OCI-LY3 (cell line): ENCODE results near the gene NTNG2.

Experiments
- H2AFZ ChIP-seq: fragments of 200-600, 300-600 bp; shearing (Covaris generic); 2 replicates; pipeline ENCODE4 v1.6.0; 2014; ENCODE audit warnings: antibody characterized with exemption, low read depth, low read length
- H3K27ac ChIP-seq: fragments of 200-600, 300-600 bp; sonication (generic); 2 replicates; pipeline ENCODE4 v1.5.1; 2014; ENCODE audit warnings: mild to moderate bottlenecking, low read length, moderate library complexity, mixed read lengths
- H3K27me3 ChIP-seq: fragments of 200-600, 300-600 bp; sonication (generic); 2 replicates; pipeline ENCODE4 v1.6.1; 2014; ENCODE audit warnings: low read depth, low read length, mixed read lengths
- H3K36me3 ChIP-seq: fragments of 200-600, 300-600 bp; sonication (generic); replicated peaks from 2 replicates; pipeline ENCODE3; 2014; ENCODE audit warnings: low read depth, low read length, mixed read lengths
- H3K4me1 ChIP-seq: fragments of 300-600, 200-600 bp; sonication (generic); 2 replicates; pipeline ENCODE4 v1.6.1; 2014; ENCODE audit warnings: low read length, mixed read lengths
- H3K4me2 ChIP-seq: fragments of 200-600, 300-600 bp; sonication (generic); 2 replicates; pipeline ENCODE4 v1.6.1; 2014; ENCODE audit warnings: low read length, mixed read lengths
- H3K4me3 ChIP-seq: fragments of 300-600, 200-600 bp; sonication (generic); 2 replicates; pipeline ENCODE4 v1.5.1; 2014; ENCODE audit warnings: antibody characterized with exemption, mild to moderate bottlenecking, low read length, moderate library complexity
- H3K79me2 ChIP-seq: fragments of 300-600, 200-600 bp; shearing (Covaris generic); 2 replicates; pipeline ENCODE4 v1.6.1; 2014; ENCODE audit warnings: mild to moderate bottlenecking, low read length, mixed read lengths
- H3K9ac ChIP-seq: fragments of 300-600, 200-600 bp; shearing (Covaris generic); 2 replicates; pipeline ENCODE4 v1.6.0; 2014; ENCODE audit warnings: mild to moderate bottlenecking, low read length, moderate library complexity
- H3K9me3 ChIP-seq: fragments of 200-600, 300-600 bp; shearing (Covaris generic); 2 replicates; pipeline ENCODE4 v1.6.1; 2014; ENCODE audit warnings: low read length, mixed read lengths; ENCODE audit not compliant: insufficient read depth
- H4K20me1 ChIP-seq: fragments of 200-600, 300-600 bp; sonication (generic); 2 replicates; pipeline ENCODE4 v1.6.1; 2016; ENCODE audit warnings: low read length, mixed read lengths; ENCODE audit not compliant: insufficient read depth
- CTCF ChIP-seq: fragments of 200-600, 300-600 bp; sonication (generic); IDR thresholded peaks from 2 replicates; pipeline ENCODE4 v1.5.1; 2014; ENCODE audit warnings: antibody characterized with exemption, low read length, low read depth
- EZH2phosphoT487 ChIP-seq: fragments of 200-600 bp; shearing (Covaris generic); IDR thresholded peaks from 2 replicates; pipeline ENCODE4 v1.6.1; 2018; ENCODE audit warnings: antibody characterized with exemption, mixed run types, low read depth

Gene NTNG2

GRCh38 chr9:132214027-132214622 is 52.3 kb downstream of the NTNG2 start:
- H3K4me3 ChIP-seq, result no peak overlapping the region
- H3K4me2 ChIP-seq, result no peak overlapping the region
- H2AFZ ChIP-seq, result no peak overlapping the region
- H3K9me3 ChIP-seq, result no peaks in the 10 kb centered on the region
- TF ChIP-seq EZH2phosphoT487, result no peak
- no peak for TF ChIP-seq CTCF
- H3K79me2 ChIP-seq, result no peaks in the 10 kb centered on the region
- H3K4me1 ChIP-seq, result no peaks in the 10 kb centered on the region
- no peak overlapping the region for H3K27ac ChIP-seq
- H3K27me3 ChIP-seq, result peaks cover 6% of the 10 kb centered on the region; the same call in 1 of the 2 replicates
- H3K9ac ChIP-seq, result no peak overlapping the region
- H4K20me1 ChIP-seq, result no peaks in the 10 kb centered on the region
- H3K36me3 ChIP-seq, result no peaks in the 10 kb centered on the region

- TF ChIP-seq EZH2phosphoT487, result no peak
- TF ChIP-seq CTCF, result no peak
- no peak overlapping the region for H3K4me3 ChIP-seq
Observed at GRCh38 chr9:132216861-132217619, 55.2 kb downstream of the NTNG2 start.

GRCh38 chr9:132218208-132218607 is 56.4 kb downstream of the NTNG2 start:
- Histone ChIP-seq H3K27me3 (peaks cover 24% of the 10 kb centered on the region), H3K4me2 (no peak overlapping the region)
- TF ChIP-seq CTCF, result no peak
- no peak for TF ChIP-seq EZH2phosphoT487

More at GRCh38 chr9:132216861-132217619, 55.2 kb downstream of the NTNG2 start:
- H4K20me1 ChIP-seq, result no peaks in the 10 kb centered on the region
- no peak overlapping the region for H2AFZ ChIP-seq
- no peak overlapping the region for H3K27ac ChIP-seq
- no peaks in the 10 kb centered on the region for H3K4me1 ChIP-seq
- no peak overlapping the region for H3K4me2 ChIP-seq
- peaks cover 22% of the 10 kb centered on the region for H3K27me3 ChIP-seq
- no peak overlapping the region for H3K9ac ChIP-seq
- no peaks in the 10 kb centered on the region for H3K9me3 ChIP-seq
- no peaks in the 10 kb centered on the region for H3K36me3 ChIP-seq
- no peaks in the 10 kb centered on the region for H3K79me2 ChIP-seq

GRCh38 chr9:132221941-132222340 is 60.1 kb downstream of the NTNG2 start:
- Histone ChIP-seq H3K27ac (no peak overlapping the region), H2AFZ (no peak overlapping the region)
- TF ChIP-seq CTCF (no peak), EZH2phosphoT487 (no peak)

More at GRCh38 chr9:132218208-132218607, 56.4 kb downstream of the NTNG2 start:
- Histone ChIP-seq H3K4me3 (no peak overlapping the region), H3K27ac (no peak overlapping the region), H3K36me3 (no peaks in the 10 kb centered on the region), H2AFZ (no peak overlapping the region), H3K9me3 (no peaks in the 10 kb centered on the region), H4K20me1 (no peaks in the 10 kb centered on the region), H3K4me1 (no peaks in the 10 kb centered on the region), H3K79me2 (no peaks in the 10 kb centered on the region), H3K9ac (no peak overlapping the region)

More at GRCh38 chr9:132221941-132222340, 60.1 kb downstream of the NTNG2 start:
- no peak overlapping the region for H3K9ac ChIP-seq
- H3K4me3 ChIP-seq, result no peak overlapping the region
- H3K27me3 ChIP-seq, result peaks cover 35% of the 10 kb centered on the region
- H3K4me1 ChIP-seq, result no peaks in the 10 kb centered on the region
- H4K20me1 ChIP-seq, result no peaks in the 10 kb centered on the region
- H3K79me2 ChIP-seq, result no peaks in the 10 kb centered on the region
- H3K9me3 ChIP-seq, result no peaks in the 10 kb centered on the region
- no peak overlapping the region for H3K4me2 ChIP-seq
- H3K36me3 ChIP-seq, result no peaks in the 10 kb centered on the region
